Lower lobe of right lung (tissue), 2 donors: Measurements from ENCODE around the gene IQSEC3. TPM values are rescaled to one million over a fixed set of nuclear protein-coding genes. Genes with fewer than 3 reads are reported as not detected.
A peak's percentile ranks its signal among the peaks of the same experiment; 100 is the strongest.

Experiments used
- ATAC-seq, 2 donors: fragments of 200-7000 bp; cut with Tn5 transposase; one replicate each; pipeline ENCODE4 v1.9.1; 2020 to 2022; ENCODE audit warnings: mild to moderate bottlenecking in 2 of 2, moderate library complexity in 2 of 2
- DNase-seq: peaks from one replicate; pipeline ENCODE4 v3.0.0-alpha.2; 2020
- H3K27ac ChIP-seq: fragments of 200-600 bp; one replicate; pipeline ENCODE4 v1.8.0; 2022
- H3K27me3 ChIP-seq: fragments of 200-600 bp; one replicate; pipeline ENCODE4 v1.8.0; 2022; ENCODE audit warnings: low read depth
- H3K36me3 ChIP-seq: fragments of 200-600 bp; one replicate; pipeline ENCODE4 v1.8.0; 2022; ENCODE audit warnings: mild to moderate bottlenecking
- H3K4me1 ChIP-seq: fragments of 200-600 bp; one replicate; pipeline ENCODE4 v1.8.0; 2022
- H3K4me3 ChIP-seq: fragments of 200-600 bp; one replicate; pipeline ENCODE4 v1.8.0; 2022; ENCODE audit warnings: mild to moderate bottlenecking
- H3K9me3 ChIP-seq: fragments of 200-600 bp; one replicate; pipeline ENCODE4 v1.8.0; 2022
- CTCF ChIP-seq: fragments of 200-600 bp; IDR thresholded peaks from one replicate; pipeline ENCODE4 v1.8.0; 2022; ENCODE audit warnings: antibody characterized with exemption, mild to moderate bottlenecking
- intact Hi-C: fragments of 100-400 bp; cut with DNase I; formaldehyde crosslinking; loops from one replicate; pipeline ENCODE4 v1.11.0; 2022
- total RNA-seq: library from RNA; stranded (reverse); fragmentation: NEBNext Ultra II Directional; extraction: Animal tissue kit (Norgen Biotek cat#: 25700); gene quantifications from one replicate; pipeline ENCODE4 v1.2.1, GENCODE V29; 2021
- donor health status: DM: no; HTN: yes; CAD: no; lungs with severe emphysema.

Gene IQSEC3
- total RNA-seq, 1 donor from 2014 or later = 10.7 TPM

- no peak for TF ChIP-seq CTCF
- DNase-seq (no peak), ATAC-seq (no peak)
- Histone ChIP-seq H3K4me1 (peaks cover 3% of the 10 kb centered on the region), H3K4me3 (peak overlapping the region; percentile 40), H3K9me3 (no peaks in the 10 kb centered on the region), H3K27ac (peak overlapping the region; percentile 2), H3K27me3 (peaks cover 8% of the 10 kb centered on the region), H3K36me3 (no peaks in the 10 kb centered on the region)
- intact Hi-C loops = no loop called here
These were observed 42.9 kb downstream of the IQSEC3 start for GRCh38 chr12:109446-109845.

GRCh38 chr12:109872-110271, 43.3 kb downstream of the IQSEC3 start:
- no peaks in the 10 kb centered on the region for H3K9me3 ChIP-seq
- DNase-seq (no peak), ATAC-seq (no peak)
- peak overlapping the region; percentile 40 for H3K4me3 ChIP-seq
- intact Hi-C loops = no loop called here
- peak overlapping the region; percentile 2 for H3K27ac ChIP-seq
- H3K36me3 ChIP-seq = no peaks in the 10 kb centered on the region
- peaks cover 6% of the 10 kb centered on the region for H3K27me3 ChIP-seq
- H3K4me1 ChIP-seq = no peaks in the 10 kb centered on the region
- no peak for TF ChIP-seq CTCF

- H3K9me3 ChIP-seq = no peaks in the 10 kb centered on the region
- peak overlapping the region; percentile 40 for H3K4me3 ChIP-seq
- no peaks in the 10 kb centered on the region for H3K36me3 ChIP-seq
- DNase-seq (no peak), ATAC-seq (peak; percentile 55 to 61)
- H3K27ac ChIP-seq = peak overlapping the region; percentile 65
- intact Hi-C loops = no loop called here
- no peaks in the 10 kb centered on the region for H3K4me1 ChIP-seq
- no peak for TF ChIP-seq CTCF
- H3K27me3 ChIP-seq = peaks cover 4% of the 10 kb centered on the region
These were observed 45.3 kb downstream of the IQSEC3 start for GRCh38 chr12:111699-112493.

- Histone ChIP-seq H3K9me3 (no peaks in the 10 kb centered on the region), H3K4me3 (no peak overlapping the region), H3K36me3 (no peaks in the 10 kb centered on the region), H3K4me1 (no peaks in the 10 kb centered on the region), H3K27me3 (peaks cover 4% of the 10 kb centered on the region), H3K27ac (no peak overlapping the region)
- DNase-seq = no peak
- TF ChIP-seq CTCF = no peak
- ATAC-seq = no peak
- intact Hi-C loops = no loop called here
These were observed 46.8 kb downstream of the IQSEC3 start for GRCh38 chr12:113347-113746.

- intact Hi-C loops = no loop called here
- H3K27ac ChIP-seq = no peak overlapping the region
- H3K27me3 ChIP-seq = peaks cover 4% of the 10 kb centered on the region
- no peaks in the 10 kb centered on the region for H3K36me3 ChIP-seq
- no peak for TF ChIP-seq CTCF
- ATAC-seq (no peak), DNase-seq (no peak)
- H3K9me3 ChIP-seq = no peaks in the 10 kb centered on the region
- no peak overlapping the region for H3K4me3 ChIP-seq
- H3K4me1 ChIP-seq = no peaks in the 10 kb centered on the region
These were observed 48.2 kb downstream of the IQSEC3 start for GRCh38 chr12:114626-115211.
